NB4 (cell line): ENCODE measurements around the gene CPVL.

Source experiments
- DNase-seq: peaks from one replicate; pipeline ENCODE4 v3.0.0; 2010; ENCODE audit warnings: low read depth
- H3K4me3 ChIP-seq: one replicate; pipeline ENCODE4 v1.5.1; 2011; ENCODE audit warnings: mild to moderate bottlenecking, low read depth, low read length, moderate library complexity
- MAX ChIP-seq: IDR thresholded peaks from 2 replicates; pipeline ENCODE4 v1.6.1; 2011; ENCODE audit warnings: low read depth, low read length
- MYC ChIP-seq: IDR thresholded peaks from 2 replicates; pipeline ENCODE4 v1.6.1; 2011; ENCODE audit warnings: low read depth, low read length
- POLR2A ChIP-seq: IDR thresholded peaks from 2 replicates; pipeline ENCODE4 v1.6.1; 2011; ENCODE audit warnings: mild to moderate bottlenecking; ENCODE audit not compliant: insufficient read length; ENCODE audit errors: extremely low read depth
- TF ChIP-seq, protein P1 (sequence below): IDR thresholded peaks from one replicate; pipeline ENCODE4 v1.5.1; 2012; ENCODE audit warnings: low read depth, low read length

Gene CPVL

GRCh38 chr7:28961972-28962371 lies 184.4 kb downstream of the CPVL start:
- no peak for TF ChIP-seq POLR2A
- no peak for TF ChIP-seq MYC
- TF ChIP-seq, protein P1, sequence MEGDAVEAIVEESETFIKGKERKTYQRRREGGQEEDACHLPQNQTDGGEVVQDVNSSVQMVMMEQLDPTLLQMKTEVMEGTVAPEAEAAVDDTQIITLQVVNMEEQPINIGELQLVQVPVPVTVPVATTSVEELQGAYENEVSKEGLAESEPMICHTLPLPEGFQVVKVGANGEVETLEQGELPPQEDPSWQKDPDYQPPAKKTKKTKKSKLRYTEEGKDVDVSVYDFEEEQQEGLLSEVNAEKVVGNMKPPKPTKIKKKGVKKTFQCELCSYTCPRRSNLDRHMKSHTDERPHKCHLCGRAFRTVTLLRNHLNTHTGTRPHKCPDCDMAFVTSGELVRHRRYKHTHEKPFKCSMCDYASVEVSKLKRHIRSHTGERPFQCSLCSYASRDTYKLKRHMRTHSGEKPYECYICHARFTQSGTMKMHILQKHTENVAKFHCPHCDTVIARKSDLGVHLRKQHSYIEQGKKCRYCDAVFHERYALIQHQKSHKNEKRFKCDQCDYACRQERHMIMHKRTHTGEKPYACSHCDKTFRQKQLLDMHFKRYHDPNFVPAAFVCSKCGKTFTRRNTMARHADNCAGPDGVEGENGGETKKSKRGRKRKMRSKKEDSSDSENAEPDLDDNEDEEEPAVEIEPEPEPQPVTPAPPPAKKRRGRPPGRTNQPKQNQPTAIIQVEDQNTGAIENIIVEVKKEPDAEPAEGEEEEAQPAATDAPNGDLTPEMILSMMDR = no peak
- TF ChIP-seq MAX = no peak
- no peak overlapping the region for H3K4me3 ChIP-seq
- DNase-seq = no peak

GRCh38 chr7:28960071-28960840 lies 186.1 kb downstream of the CPVL start:
- TF ChIP-seq MAX = no peak
- no peak for TF ChIP-seq MYC
- no peak for TF ChIP-seq POLR2A
- TF ChIP-seq, protein P1 = no peak
- DNase-seq = no peak

GRCh38 chr7:28958980-28959347 lies 187.4 kb downstream of the CPVL start:
- no peak for TF ChIP-seq MYC
- no peak for TF ChIP-seq POLR2A
- TF ChIP-seq MAX = no peak
- TF ChIP-seq, protein P1 = no peak
- no peak for DNase-seq
- no peak overlapping the region for H3K4me3 ChIP-seq

More at GRCh38 chr7:28960071-28960840, 186.1 kb downstream of the CPVL start:
- H3K4me3 ChIP-seq = no peak overlapping the region

- no peak within 1 kb of the TSS for H3K4me3 ChIP-seq
- TF ChIP-seq, protein P1 = no peak
- no peak for TF ChIP-seq POLR2A
- TF ChIP-seq MYC = no peak
- no peak for TF ChIP-seq MAX
- DNase-seq = no peak
Observed at GRCh38 chr7:28958235-28958979, 187.9 kb downstream of the CPVL start, which contains the start of gene TRIL. Gene TRIL, minus strand, starts transcription at chr7:28958330. Its CDS starts 284 bp downstream, at chr7:28958046.

DNA sequence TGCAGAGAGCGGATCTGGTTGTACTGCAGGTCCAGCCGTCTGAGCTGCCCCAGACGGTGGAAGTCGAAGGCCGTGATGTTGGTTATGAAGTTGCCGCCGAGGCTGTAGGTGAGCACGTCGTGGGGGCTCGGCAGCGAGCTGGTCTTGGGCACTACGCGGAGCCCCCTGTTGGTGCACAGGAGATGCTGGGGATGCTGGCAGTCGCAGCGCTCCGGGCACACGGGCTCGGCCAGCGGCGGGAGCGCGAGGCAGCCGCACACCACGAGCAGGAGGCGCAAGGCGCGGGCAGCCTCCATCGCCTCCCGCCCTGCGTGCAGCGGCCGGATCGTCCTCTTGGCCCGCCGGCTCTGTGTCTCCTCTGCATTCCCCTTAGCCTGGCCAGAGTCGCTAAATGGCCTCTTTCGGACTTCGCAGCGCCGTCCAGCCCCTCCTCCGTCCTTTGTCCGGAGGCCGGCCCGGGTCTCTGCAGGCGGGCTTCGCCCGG lies 188.5 kb downstream of the CPVL start:
- TF ChIP-seq POLR2A = no peak
- TF ChIP-seq, protein P1 = no peak
- TF ChIP-seq MYC = no peak
- no peak for TF ChIP-seq MAX
- DNase-seq = no peak
- no peak overlapping the region for H3K4me3 ChIP-seq
